HG02763 (cell line): ENCODE data around the gene NWD2.
"Not testable (repeated sequence)": the region's sequence is repeated elsewhere in the genome, so short reads cannot be mapped to it uniquely, and the experiment has no call there.

ENCODE experiments used
- ATAC-seq: cut with Tn5 transposase; IDR thresholded peaks from one replicate; pipeline ENCODE4 v1.9.1; 2021; ENCODE audit warnings: mild to moderate bottlenecking, moderate library complexity; ENCODE audit not compliant: unreplicated experiment

The NWD2 gene

GRCh38 chr4:37389967-37390580, 145.5 kb downstream of the NWD2 start:
- peak; percentile 49 for ATAC-seq

GRCh38 chr4:37392521-37393255, 148.1 kb downstream of the NWD2 start:
- ATAC-seq = no peak

- ATAC-seq = no peak
Observed at GRCh38 chr4:37393321-37393720, 148.8 kb downstream of the NWD2 start.

- ATAC-seq = peak; percentile 33
Observed at GRCh38 chr4:37393889-37394288, 149.3 kb downstream of the NWD2 start.

GRCh38 chr4:37397505-37397904, 153.0 kb downstream of the NWD2 start:
- ATAC-seq = no peak

- ATAC-seq = peak; percentile 83
Observed at GRCh38 chr4:37400241-37400881, 155.8 kb downstream of the NWD2 start.

- ATAC-seq = not testable (repeated sequence)
Observed at GRCh38 chr4:37407938-37408826, 163.6 kb downstream of the NWD2 start.

- not testable (repeated sequence) for ATAC-seq
Observed at GRCh38 chr4:37413612-37414011, 169.1 kb downstream of the NWD2 start.

GRCh38 chr4:37415845-37416369, 171.4 kb downstream of the NWD2 start:
- no peak for ATAC-seq

GRCh38 chr4:37421614-37422013, 177.1 kb downstream of the NWD2 start:
- no peak for ATAC-seq

- ATAC-seq = no peak
Observed at GRCh38 chr4:37422102-37422501, 177.6 kb downstream of the NWD2 start.

GRCh38 chr4:37422638-37423037, 178.1 kb downstream of the NWD2 start:
- no peak for ATAC-seq

- no peak for ATAC-seq
Observed at GRCh38 chr4:37423310-37423709, 178.8 kb downstream of the NWD2 start.

- no peak for ATAC-seq
Observed at GRCh38 chr4:37424753-37425152, 180.2 kb downstream of the NWD2 start.

- no peak for ATAC-seq
Observed at GRCh38 chr4:37425857-37426256, 181.3 kb downstream of the NWD2 start.

- ATAC-seq = no peak
Observed at GRCh38 chr4:37427193-37427592, 182.7 kb downstream of the NWD2 start.

- ATAC-seq = no peak
Observed at GRCh38 chr4:37429906-37430305, 185.4 kb downstream of the NWD2 start.

GRCh38 chr4:37430718-37431416, 186.3 kb downstream of the NWD2 start:
- ATAC-seq = no peak

- ATAC-seq = peak; percentile 76
Observed at GRCh38 chr4:37431417-37431743, 186.8 kb downstream of the NWD2 start.

- ATAC-seq = no peak
Observed at GRCh38 chr4:37434469-37434868, 189.9 kb downstream of the NWD2 start.
